ENCODE measurements around the gene TAC4.
A peak's percentile ranks its signal among the peaks of the same experiment; 100 is the strongest.

Gene TAC4

GRCh38 chr17:49872754-49873377 is 25.0 kb upstream of the TAC4 start:
- DNase-seq (ENCODE audit: low read depth) = no peak

GRCh38 chr17:49871211-49871610 is 23.3 kb upstream of the TAC4 start:
- DNase-seq (ENCODE audit: low read depth) = no peak

- no peak for DNase-seq (ENCODE audit: low read depth)
Observed at GRCh38 chr17:49870298-49870697, 22.4 kb upstream of the TAC4 start.

GRCh38 chr17:49869038-49869374 is 21.1 kb upstream of the TAC4 start:
- DNase-seq (ENCODE audit: low read depth) = no peak

GRCh38 chr17:49866882-49867413 is 19.1 kb upstream of the TAC4 start:
- no peak for DNase-seq (ENCODE audit: low read depth)

GRCh38 chr17:49866019-49866380 is 18.1 kb upstream of the TAC4 start:
- DNase-seq (ENCODE audit: low read depth) = no peak

GRCh38 chr17:49862781-49863331 is 15.0 kb upstream of the TAC4 start:
- DNase-seq (ENCODE audit: low read depth) = no peak

- peak; percentile 36 for DNase-seq (ENCODE audit: low read depth)
Observed at GRCh38 chr17:49861150-49861884, 13.4 kb upstream of the TAC4 start.

GRCh38 chr17:49859991-49860953 is 12.4 kb upstream of the TAC4 start:
- DNase-seq (ENCODE audit: low read depth) = no peak

- DNase-seq (ENCODE audit: low read depth) = no peak
Observed at GRCh38 chr17:49858796-49859195, 10.9 kb upstream of the TAC4 start.

GRCh38 chr17:49854126-49854525 is 6.3 kb upstream of the TAC4 start:
- no peak for DNase-seq (ENCODE audit: low read depth)

- DNase-seq (ENCODE audit: low read depth) = no peak
Observed at GRCh38 chr17:49853470-49854015, 5.7 kb upstream of the TAC4 start.

- peak; percentile 58 for DNase-seq (ENCODE audit: low read depth)
Observed at GRCh38 chr17:49851387-49852291, 3.8 kb upstream of the TAC4 start.

GRCh38 chr17:49850772-49851386 is 3.0 kb upstream of the TAC4 start:
- no peak for DNase-seq (ENCODE audit: low read depth)

- DNase-seq (ENCODE audit: low read depth) = no peak
Observed at GRCh38 chr17:49850218-49850610, 2.3 kb upstream of the TAC4 start.

- no peak for DNase-seq (ENCODE audit: low read depth)
Observed at GRCh38 chr17:49848739-49849138, 870 bp upstream of the TAC4 start.

- no peak for DNase-seq (ENCODE audit: low read depth)
Observed at GRCh38 chr17:49846938-49847712, 744 bp downstream of the TAC4 start.

- DNase-seq (ENCODE audit: low read depth) = no peak
Observed at GRCh38 chr17:49845321-49845720, 2.5 kb downstream of the TAC4 start.

- DNase-seq (ENCODE audit: low read depth) = no peak
Observed at GRCh38 chr17:49843774-49844350, 4.0 kb downstream of the TAC4 start.

All from stimulated activated CD8-positive, alpha-beta memory T cell treated with anti-CD3 and anti-CD28 coated beads, Interleukin-12 subunit alpha, Interleukin-12 subunit beta, amount 100 ng/mL, for 1 hour (primary cell).